ENCODE data around the gene PSMF1. TPM values are rescaled to one million over a fixed set of nuclear protein-coding genes. Genes with fewer than 3 reads are reported as not detected.

PSMF1 gene
- total and polyA plus RNA-seq, 2 of the 13 experiments (the other 11 are each of a cell fraction or from before 2014, with no cell fraction given): 82.5 to 86.0 TPM

- no peaks in the 10 kb centered on the region for H3K4me1 ChIP-seq (ENCODE audit: insufficient read depth, low read length)
- intact Hi-C loops (cut with micrococcal nuclease; ENCODE audit: unreplicated experiment) (no loop called here), in situ Hi-C loops (cut with HindIII; ENCODE audit: extremely low pct_ligation_motif_present, low pct_unique_long_range_greater_than_20kb) (no loop called here)
- H4K20me1 ChIP-seq (ENCODE audit: insufficient read depth, low read length): no peaks in the 10 kb centered on the region
- H3K9me3 ChIP-seq (ENCODE audit: low read length): peaks cover 8% of the 10 kb centered on the region; the same call in 1 of the 2 replicates
- no TSS peak for BruUV-seq (replicated peaks)
- no peaks in the 10 kb centered on the region for H3K79me2 ChIP-seq (ENCODE audit: insufficient read depth, low read length)
- no peaks in the 10 kb centered on the region for H3K36me3 ChIP-seq (replicated peaks in 1 of 2; ENCODE audit: control insufficient read depth in 1 of 2, insufficient read depth in 2 of 2, low read length in 2 of 2)
- DNase-seq (ENCODE audit: low spot score) (no peak), ATAC-seq (no peak), FAIRE-seq (no peak)
- H2AFZ ChIP-seq (ENCODE audit: low read length): no peak overlapping the region
- no peak overlapping the region for H3K9ac ChIP-seq (ENCODE audit: insufficient read depth, low read depth, low read length)
- peaks cover 0 to 2% of the 10 kb centered on the region in 2 experiments; a peak in 1 of 5 replicates for H3K27me3 ChIP-seq (ENCODE audit: control insufficient read depth in 1 of 2, insufficient read depth in 2 of 2, low read length in 2 of 2)
- no peak overlapping the region for H3K4me2 ChIP-seq (ENCODE audit: low read depth, low read length)
- ChIA-PET CTCF (ENCODE audit: low intra/inter-chr PET ratio, low total read pairs) (no interaction called here), POLR2A (no interaction called here)
- H3K27ac ChIP-seq (ENCODE audit: extremely low read length, insufficient read depth, low read length): no peak overlapping the region
- TF ChIP-seq TSC22D2 (CRISPR knock-in tag; IDR thresholded peaks at IDR 0.05; ENCODE audit: borderline replicate concordance): no peak
- no peak for TF ChIP-seq ZKSCAN1 (IDR thresholded peaks at IDR 0.05; ENCODE audit: low read length)
- no peak for TF ChIP-seq SIN3A (IDR thresholded peaks at IDR 0.05; ENCODE audit: borderline replicate concordance, low read depth, low read length)
- no peak for TF ChIP-seq ZNF143 (CRISPR knock-in tag; IDR thresholded peaks at IDR 0.05)
- TF ChIP-seq HDAC1 (CRISPR knock-in tag; IDR thresholded peaks at IDR 0.05): no peak
- no peak for TF ChIP-seq ZNF20 (CRISPR knock-in tag; IDR thresholded peaks at IDR 0.05)
- TF ChIP-seq, protein P1, sequence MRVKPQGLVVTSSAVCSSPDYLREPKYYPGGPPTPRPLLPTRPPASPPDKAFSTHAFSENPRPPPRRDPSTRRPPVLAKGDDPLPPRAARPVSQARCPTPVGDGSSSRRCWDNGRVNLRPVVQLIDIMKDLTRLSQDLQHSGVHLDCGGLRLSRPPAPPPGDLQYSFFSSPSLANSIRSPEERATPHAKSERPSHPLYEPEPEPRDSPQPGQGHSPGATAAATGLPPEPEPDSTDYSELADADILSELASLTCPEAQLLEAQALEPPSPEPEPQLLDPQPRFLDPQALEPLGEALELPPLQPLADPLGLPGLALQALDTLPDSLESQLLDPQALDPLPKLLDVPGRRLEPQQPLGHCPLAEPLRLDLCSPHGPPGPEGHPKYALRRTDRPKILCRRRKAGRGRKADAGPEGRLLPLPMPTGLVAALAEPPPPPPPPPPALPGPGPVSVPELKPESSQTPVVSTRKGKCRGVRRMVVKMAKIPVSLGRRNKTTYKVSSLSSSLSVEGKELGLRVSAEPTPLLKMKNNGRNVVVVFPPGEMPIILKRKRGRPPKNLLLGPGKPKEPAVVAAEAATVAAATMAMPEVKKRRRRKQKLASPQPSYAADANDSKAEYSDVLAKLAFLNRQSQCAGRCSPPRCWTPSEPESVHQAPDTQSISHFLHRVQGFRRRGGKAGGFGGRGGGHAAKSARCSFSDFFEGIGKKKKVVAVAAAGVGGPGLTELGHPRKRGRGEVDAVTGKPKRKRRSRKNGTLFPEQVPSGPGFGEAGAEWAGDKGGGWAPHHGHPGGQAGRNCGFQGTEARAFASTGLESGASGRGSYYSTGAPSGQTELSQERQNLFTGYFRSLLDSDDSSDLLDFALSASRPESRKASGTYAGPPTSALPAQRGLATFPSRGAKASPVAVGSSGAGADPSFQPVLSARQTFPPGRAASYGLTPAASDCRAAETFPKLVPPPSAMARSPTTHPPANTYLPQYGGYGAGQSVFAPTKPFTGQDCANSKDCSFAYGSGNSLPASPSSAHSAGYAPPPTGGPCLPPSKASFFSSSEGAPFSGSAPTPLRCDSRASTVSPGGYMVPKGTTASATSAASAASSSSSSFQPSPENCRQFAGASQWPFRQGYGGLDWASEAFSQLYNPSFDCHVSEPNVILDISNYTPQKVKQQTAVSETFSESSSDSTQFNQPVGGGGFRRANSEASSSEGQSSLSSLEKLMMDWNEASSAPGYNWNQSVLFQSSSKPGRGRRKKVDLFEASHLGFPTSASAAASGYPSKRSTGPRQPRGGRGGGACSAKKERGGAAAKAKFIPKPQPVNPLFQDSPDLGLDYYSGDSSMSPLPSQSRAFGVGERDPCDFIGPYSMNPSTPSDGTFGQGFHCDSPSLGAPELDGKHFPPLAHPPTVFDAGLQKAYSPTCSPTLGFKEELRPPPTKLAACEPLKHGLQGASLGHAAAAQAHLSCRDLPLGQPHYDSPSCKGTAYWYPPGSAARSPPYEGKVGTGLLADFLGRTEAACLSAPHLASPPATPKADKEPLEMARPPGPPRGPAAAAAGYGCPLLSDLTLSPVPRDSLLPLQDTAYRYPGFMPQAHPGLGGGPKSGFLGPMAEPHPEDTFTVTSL (CRISPR knock-in tag; IDR thresholded peaks at IDR 0.05; ENCODE audit: borderline replicate concordance): no peak
- no peak for TF ChIP-seq ZNF619 (CRISPR knock-in tag; IDR thresholded peaks at IDR 0.05)
- no peak for TF ChIP-seq CERS6 (CRISPR knock-in tag; IDR thresholded peaks at IDR 0.05)
- TF ChIP-seq HBP1 (CRISPR knock-in tag; IDR thresholded peaks at IDR 0.05; ENCODE audit: low read depth): no peak
- TF ChIP-seq ATF6 (CRISPR knock-in tag; conservative IDR thresholded peaks at IDR 0.05): no peak
- TF ChIP-seq IKZF4 (CRISPR knock-in tag; IDR thresholded peaks at IDR 0.05; ENCODE audit: borderline replicate concordance, low read depth, not compliant biosample characterization): no peak
- TF ChIP-seq, protein P2, sequence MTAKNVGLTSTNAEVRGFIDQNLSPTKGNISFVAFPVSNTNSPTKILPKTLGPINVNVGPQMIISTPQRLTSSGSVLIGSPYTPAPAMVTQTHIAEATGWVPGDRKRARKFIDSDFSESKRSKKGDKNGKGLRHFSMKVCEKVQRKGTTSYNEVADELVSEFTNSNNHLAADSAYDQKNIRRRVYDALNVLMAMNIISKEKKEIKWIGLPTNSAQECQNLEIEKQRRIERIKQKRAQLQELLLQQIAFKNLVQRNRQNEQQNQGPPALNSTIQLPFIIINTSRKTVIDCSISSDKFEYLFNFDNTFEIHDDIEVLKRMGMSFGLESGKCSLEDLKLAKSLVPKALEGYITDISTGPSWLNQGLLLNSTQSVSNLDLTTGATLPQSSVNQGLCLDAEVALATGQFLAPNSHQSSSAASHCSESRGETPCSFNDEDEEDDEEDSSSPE (CRISPR knock-in tag; IDR thresholded peaks at IDR 0.05): no peak
- H3K4me3 ChIP-seq (replicated peaks in 1 of 3; ENCODE audit: insufficient read depth in 1 of 3, low read depth in 2 of 3, low read length in 3 of 3): no peak overlapping the region
- 26% methylated on average over 4 of the region's 4 CpGs for WGBS (ENCODE audit: low lambda C conversion rate)
Measured at GRCh38 chr20:1081891-1082290, 36.5 kb upstream of the PSMF1 start.
